ENCODE data around the gene KIF21B. TPM values are rescaled to one million over a fixed set of nuclear protein-coding genes. Genes with fewer than 3 reads are reported as not detected.

The KIF21B gene
- 1.2 and 2.9 TPM in 2 replicates for total RNA-seq

GRCh38 chr1:201023517-201023902 is at the start of gene KIF21B:
Gene KIF21B, minus strand, starts transcription at chr1:201023714. Its CDS starts 331 bp downstream, at chr1:201023383.

Other genes with a start within 250 kb of the KIF21B start
- not detected in 2 replicates for gene GPR25, start 150.7 kb downstream of the KIF21B start, total RNA-seq
- 40.7 and 63.9 TPM in 2 replicates for gene INAVA, start 128.8 kb downstream of the KIF21B start, total RNA-seq
- gene CACNA1S, start 88.7 kb upstream of the KIF21B start, total RNA-seq, result not detected in 2 replicates
- gene ASCL5, start 103.5 kb upstream of the KIF21B start, total RNA-seq, result not detected in 2 replicates
- 61.2 and 71.0 TPM in 2 replicates for gene TMEM9, start 130.8 kb upstream of the KIF21B start, total RNA-seq
- not detected in 2 replicates for gene IGFN1, start 167.1 kb upstream of the KIF21B start, total RNA-seq

Data from hair follicular keratinocyte (primary cell).